PC-9 (cell line): Measurements from ENCODE around the gene GFY. TPM values are rescaled to one million over a fixed set of nuclear protein-coding genes. Genes with fewer than 3 reads are reported as not detected.

Source experiments
- BruUV-seq: library from RNA; stranded (reverse); fragments of 400-500 nt; replicated peaks from 2 replicates; lab custom pipeline; 2021; lab: Mats Ljungman, UMichigan
- CTCF ChIA-PET: fragments of 300-600 bp; sonication (Branson Sonifier 250); formaldehyde crosslinking; loops from one replicate; lab custom pipeline; 2022; ENCODE audit warnings: antibody characterized with exemption; lab: Charles Lee
- POLR2A ChIA-PET: fragments of 300-600 bp; sonication (Branson Sonifier 250); formaldehyde crosslinking; loops from one replicate; lab custom pipeline; 2022; ENCODE audit warnings: antibody characterized with exemption; ENCODE audit not compliant: unreplicated experiment; lab: Charles Lee
- DNase-seq, 2 experiments: peaks; one replicate each; pipeline versions ENCODE4 v3.0.0 to v3.0.0-alpha.2; 2015 to 2022; ENCODE audit warnings: mixed read lengths in 1 of 2
- H2AFZ ChIP-seq: fragments of 200-600 bp; sonication (generic); 2 replicates; pipeline ENCODE4 v1.8.1; 2017; ENCODE audit warnings: antibody characterized with exemption
- H3F3A ChIP-seq: fragments of 200-600 bp; sonication (generic); 2 replicates; pipeline ENCODE4 v1.8.1; 2017; ENCODE audit warnings: antibody characterized with exemption, mild to moderate bottlenecking, low read depth; ENCODE audit not compliant: insufficient read depth
- H3K27ac ChIP-seq: fragments of 200-600 bp; sonication (generic); 2 replicates; pipeline ENCODE4 v1.6.1; 2016; ENCODE audit warnings: mixed run types
- H3K27me3 ChIP-seq: fragments of 200-600 bp; sonication (generic); 2 replicates; pipeline ENCODE4 v1.6.1; 2016; ENCODE audit warnings: low read depth, mixed run types; ENCODE audit not compliant: insufficient read depth
- H3K36me3 ChIP-seq: fragments of 200-600 bp; sonication (generic); 2 replicates; pipeline ENCODE4 v1.6.1; 2016; ENCODE audit warnings: low read depth, mixed run types
- H3K4me1 ChIP-seq: fragments of 200-600 bp; sonication (generic); replicated peaks from 2 replicates; pipeline ENCODE4 v1.6.1; 2016; ENCODE audit warnings: mixed run types; ENCODE audit not compliant: insufficient read depth
- H3K4me2 ChIP-seq: fragments of 200-600 bp; sonication (generic); 2 replicates; pipeline ENCODE4 v1.6.1; 2017; ENCODE audit warnings: mixed run types
- H3K4me3 ChIP-seq: fragments of 200-600 bp; sonication (generic); 2 replicates; pipeline ENCODE4 v1.6.1; 2016; ENCODE audit warnings: mixed run types
- H3K79me2 ChIP-seq: fragments of 200-600 bp; sonication (generic); 2 replicates; pipeline ENCODE4 v1.6.1; 2017; ENCODE audit warnings: low read depth, mixed run types
- H3K9me2 ChIP-seq: fragments of 200-600 bp; sonication (generic); 2 replicates; pipeline ENCODE4 v1.8.1; 2017; ENCODE audit warnings: mild to moderate bottlenecking; ENCODE audit not compliant: insufficient read depth
- H3K9me3 ChIP-seq: fragments of 200-600 bp; sonication (generic); 2 replicates; pipeline ENCODE4 v1.8.1; 2016; ENCODE audit warnings: low read depth; ENCODE audit not compliant: insufficient read depth
- H4K20me1 ChIP-seq: fragments of 200-600 bp; sonication (generic); 2 replicates; pipeline ENCODE4 v1.8.1; 2017; ENCODE audit not compliant: insufficient read depth
- CTCF ChIP-seq: fragments of 200-600 bp; sonication (generic); conservative IDR thresholded peaks from 2 replicates; pipeline ENCODE4 v1.6.1; 2017; ENCODE audit warnings: mixed run types, antibody characterized with exemption, mild to moderate bottlenecking, moderate library complexity
- EZH2 ChIP-seq: fragments of 200-600 bp; sonication (generic); IDR thresholded peaks from 2 replicates; pipeline ENCODE4 v1.8.0; 2017; ENCODE audit warnings: antibody characterized with exemption, low read depth
- intact Hi-C: fragments of 100-400 bp; cut with micrococcal nuclease; formaldehyde crosslinking; loops from one replicate; pipeline ENCODE4 v1.10.0; 2022; ENCODE audit not compliant: unreplicated experiment
- total RNA-seq: library from RNA; stranded (reverse); gene quantifications from 2 replicates; pipeline ENCODE4 v1.2.3, GENCODE V29; 2021

The GFY gene
- total RNA-seq, 1 experiment from 2014 or later = not detected

GRCh38 chr19:49421039-49421877, 3.9 kb upstream of the GFY start:
- ChIA-PET CTCF (no interaction called here), POLR2A (interaction anchor here (0.7 kb wide), 1 partner anchor 245 kb away, joined by 4 read pairs; no protein-coding TSS in a partner anchor)
- H3K27me3 ChIP-seq = peaks cover 98% of the 10 kb centered on the region
- H3K9me2 ChIP-seq = no peaks in the 10 kb centered on the region
- peak in 1 of 2 experiments; percentile 58 for DNase-seq
- no TSS peak for BruUV-seq
- H3K4me1 ChIP-seq = no peaks in the 10 kb centered on the region
- no peak for TF ChIP-seq EZH2
- TF ChIP-seq CTCF = no peak
- H3K27ac ChIP-seq = no peak overlapping the region
- H3K79me2 ChIP-seq = no peaks in the 10 kb centered on the region
- intact Hi-C loops = no loop called here
- no peak overlapping the region for H3K4me3 ChIP-seq
- no peaks in the 10 kb centered on the region for H3F3A ChIP-seq
- H3K36me3 ChIP-seq = no peaks in the 10 kb centered on the region
- H3K4me2 ChIP-seq = no peak overlapping the region
- no peak overlapping the region for H2AFZ ChIP-seq
- no peaks in the 10 kb centered on the region for H4K20me1 ChIP-seq
- no peaks in the 10 kb centered on the region for H3K9me3 ChIP-seq

- DNase-seq = no peak
- H3K4me3 ChIP-seq = no peak overlapping the region
- no TSS peak for BruUV-seq
- H3K79me2 ChIP-seq = no peaks in the 10 kb centered on the region
- no peaks in the 10 kb centered on the region for H3F3A ChIP-seq
- CTCF ChIA-PET = no interaction called here
- POLR2A ChIA-PET = no interaction called here
- H3K36me3 ChIP-seq = no peaks in the 10 kb centered on the region
- TF ChIP-seq CTCF (no peak), EZH2 (no peak)
- no peak overlapping the region for H3K4me2 ChIP-seq
- no peaks in the 10 kb centered on the region for H3K4me1 ChIP-seq
- H3K9me3 ChIP-seq = no peaks in the 10 kb centered on the region
- peaks cover 98% of the 10 kb centered on the region for H3K27me3 ChIP-seq
- no peak overlapping the region for H3K27ac ChIP-seq
- H2AFZ ChIP-seq = no peak overlapping the region
- H4K20me1 ChIP-seq = no peaks in the 10 kb centered on the region
- no peaks in the 10 kb centered on the region for H3K9me2 ChIP-seq
- intact Hi-C loops = no loop called here
Measured at GRCh38 chr19:49421878-49422202, 3.3 kb upstream of the GFY start.

GRCh38 chr19:49422407-49423070, 2.6 kb upstream of the GFY start:
- H3K4me1 ChIP-seq = no peaks in the 10 kb centered on the region
- H3K36me3 ChIP-seq = no peaks in the 10 kb centered on the region
- no peak for DNase-seq
- H3K9me2 ChIP-seq = no peaks in the 10 kb centered on the region
- H3K27ac ChIP-seq = no peak overlapping the region
- H3F3A ChIP-seq = no peaks in the 10 kb centered on the region
- no peaks in the 10 kb centered on the region for H3K9me3 ChIP-seq
- H3K4me2 ChIP-seq = no peak overlapping the region
- H3K4me3 ChIP-seq = no peak overlapping the region
- no peak overlapping the region for H2AFZ ChIP-seq
- H3K79me2 ChIP-seq = no peaks in the 10 kb centered on the region
- intact Hi-C loops = no loop called here
- POLR2A ChIA-PET = no interaction called here
- CTCF ChIA-PET = no interaction called here
- TF ChIP-seq CTCF = no peak
- TF ChIP-seq EZH2 = no peak
- no peaks in the 10 kb centered on the region for H4K20me1 ChIP-seq
- H3K27me3 ChIP-seq = peaks cover 98% of the 10 kb centered on the region
- no TSS peak for BruUV-seq
